Left renal cortex interstitium (tissue), 4 donors: ENCODE measurements around the gene GDPGP1. TPM values are rescaled to one million over a fixed set of nuclear protein-coding genes. Genes with fewer than 3 reads are reported as not detected.
A peak's percentile ranks its signal among the peaks of the same experiment; 100 is the strongest.
"Not testable (repeated sequence)": the region's sequence is repeated elsewhere in the genome, so short reads cannot be mapped to it uniquely, and the experiment has no call there.

Experiments
- DNase-seq, 4 donors: peaks; one replicate each; pipeline ENCODE4 v3.0.0-alpha.2; 2013; ENCODE audit warnings: low read depth in 4 of 4, low spot score in 2 of 4, missing footprints in 1 of 4
- polyA plus RNA-seq, 4 donors: library from polyadenylated mRNA; unstranded; fragments of 120-200 nt; gene quantifications; one replicate each; pipeline ENCODE4 v1.2.1, GENCODE V29; 2013; ENCODE audit not compliant: insufficient read length in 4 of 4

Gene GDPGP1, protein sequence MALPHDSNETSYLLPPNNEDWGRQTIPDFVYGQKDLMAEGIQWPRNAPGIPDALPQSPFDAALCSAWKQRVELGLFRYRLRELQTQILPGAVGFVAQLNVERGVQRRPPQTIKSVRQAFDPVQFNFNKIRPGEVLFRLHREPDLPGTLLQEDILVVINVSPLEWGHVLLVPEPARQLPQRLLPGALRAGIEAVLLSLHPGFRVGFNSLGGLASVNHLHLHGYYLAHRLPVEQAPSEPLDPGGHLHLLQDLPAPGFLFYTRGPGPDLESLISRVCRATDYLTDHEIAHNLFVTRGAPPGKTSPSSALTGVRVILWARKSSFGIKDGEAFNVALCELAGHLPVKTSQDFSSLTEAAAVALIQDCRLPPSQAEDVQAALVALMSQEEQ
- polyA plus RNA-seq, result 1 to 10 TPM; 3.9 to 5.7 (median 4.7) TPM

DNA sequence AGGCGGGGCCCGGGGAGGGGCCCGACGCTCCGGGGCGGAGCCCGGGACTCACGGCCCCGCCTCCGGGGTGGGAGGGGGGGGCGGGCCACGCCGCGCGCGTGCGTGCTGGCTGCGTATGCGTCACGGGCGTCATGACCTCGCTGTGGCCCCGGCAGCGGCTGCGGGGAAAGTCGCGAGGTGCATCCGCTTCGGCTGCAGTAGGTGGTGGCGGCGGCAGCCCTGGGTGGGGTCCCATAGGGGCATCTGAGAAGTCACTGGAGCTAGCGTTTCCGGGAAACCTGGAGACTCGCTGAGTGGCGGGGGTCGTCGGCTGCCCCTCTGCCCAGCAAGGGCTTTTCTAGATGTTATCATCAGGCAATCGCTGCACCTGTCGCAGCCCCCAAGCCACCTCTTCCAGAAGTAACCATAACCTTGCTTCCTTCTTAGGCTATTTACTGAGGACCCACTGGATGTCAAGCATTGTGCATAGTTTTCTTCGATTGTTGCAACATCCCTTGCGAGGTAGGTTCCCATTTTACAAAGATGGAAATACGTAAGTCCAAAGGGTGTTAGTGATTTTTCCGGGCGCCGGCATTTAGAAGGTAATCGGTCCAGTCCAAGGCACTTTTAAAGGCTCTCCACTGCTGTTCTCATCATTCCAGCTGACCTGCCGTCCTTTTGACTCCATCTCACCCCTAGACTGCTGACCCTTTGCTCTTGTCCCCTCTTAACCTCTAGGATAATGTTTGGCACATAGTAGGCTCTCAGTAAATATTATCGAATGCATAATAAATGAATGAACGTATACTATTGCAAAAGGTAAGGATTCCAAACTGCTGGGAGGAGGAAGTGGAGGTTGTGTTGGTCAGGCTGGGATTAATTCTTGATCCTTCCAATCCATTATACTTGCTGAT is at the start of gene GDPGP1:
Gene GDPGP1, plus strand, starts transcription at position 114 of the 893 bp plus-strand sequence. CDS start 6,700 bp downstream, outside the sequence.
- peak in 1 of 4 donors; percentile 88 for DNase-seq

DNA sequence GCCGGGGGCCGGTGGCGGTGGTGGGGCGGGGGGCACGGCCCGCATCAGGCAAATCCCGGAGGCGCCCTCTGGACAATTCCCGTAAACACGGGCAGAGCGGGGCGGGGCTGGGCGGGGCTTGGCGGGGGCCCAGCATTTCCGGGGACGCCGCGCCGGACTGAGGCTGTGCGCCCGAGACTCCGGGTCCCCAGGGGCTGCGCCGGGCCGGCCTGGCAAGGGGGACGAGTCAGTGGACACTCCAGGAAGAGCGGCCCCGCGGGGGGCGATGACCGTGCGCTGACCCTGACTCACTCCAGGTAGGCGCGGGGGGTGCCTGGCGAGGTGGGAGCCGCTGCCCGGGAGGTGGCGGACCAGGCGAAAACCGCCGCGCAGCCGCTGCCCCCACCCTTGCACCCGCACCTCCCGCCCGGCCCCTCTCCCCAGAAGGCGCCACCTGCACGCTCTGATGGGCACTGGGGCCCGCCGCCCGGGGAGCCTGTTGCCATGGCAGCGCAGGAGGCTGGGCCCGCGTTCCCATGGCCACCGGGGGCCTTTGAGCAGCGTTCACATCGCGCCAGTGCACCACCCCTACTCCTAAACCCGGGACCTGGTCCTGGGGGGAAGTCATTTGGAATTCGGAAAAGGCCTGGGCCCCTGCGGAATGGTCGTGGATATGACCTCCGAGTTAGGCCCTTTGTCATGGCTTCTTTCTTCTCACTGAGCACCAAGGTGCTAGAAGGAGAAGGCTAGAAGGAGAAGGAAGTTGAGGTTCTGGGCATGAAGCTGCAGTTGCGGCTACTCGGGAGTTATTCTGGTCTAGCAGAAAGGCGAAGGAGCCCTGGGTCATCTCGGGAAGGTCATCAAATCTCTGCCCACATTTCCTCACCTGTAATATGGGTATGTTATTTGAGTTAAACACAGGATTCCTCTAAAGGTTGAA is 49.0 kb upstream of the GDPGP1 start:
- no peak for DNase-seq

DNA sequence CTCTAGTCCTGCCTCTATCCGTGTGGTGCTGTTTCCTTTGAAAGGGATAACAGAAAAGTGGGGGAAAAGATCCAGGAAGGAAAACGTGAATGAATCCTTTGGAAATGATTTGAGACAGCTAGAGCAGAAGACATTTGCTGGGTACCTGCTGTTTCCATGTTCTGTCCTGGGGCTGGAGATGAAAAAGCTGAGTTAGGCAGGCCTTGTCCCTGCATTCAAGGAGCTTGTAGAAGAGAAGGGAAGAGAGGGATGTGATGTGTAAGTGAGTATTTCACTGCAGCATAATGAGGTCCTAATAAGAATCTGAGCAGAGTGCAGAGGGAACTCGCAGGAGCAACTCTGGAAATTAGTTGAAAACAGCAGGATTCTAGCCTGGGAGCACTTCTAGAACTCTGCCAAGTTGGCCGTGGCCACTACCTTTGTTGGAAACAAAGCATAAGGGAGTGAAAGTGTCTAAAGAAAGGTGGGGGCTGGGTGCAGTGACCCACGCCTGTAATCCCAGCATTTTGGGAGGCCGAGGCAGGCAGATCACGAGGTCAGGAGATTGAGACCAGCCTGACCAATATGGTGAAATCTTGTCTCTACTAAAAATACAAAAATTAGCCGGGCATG is 46.6 kb upstream of the GDPGP1 start:
- no peak for DNase-seq

DNA sequence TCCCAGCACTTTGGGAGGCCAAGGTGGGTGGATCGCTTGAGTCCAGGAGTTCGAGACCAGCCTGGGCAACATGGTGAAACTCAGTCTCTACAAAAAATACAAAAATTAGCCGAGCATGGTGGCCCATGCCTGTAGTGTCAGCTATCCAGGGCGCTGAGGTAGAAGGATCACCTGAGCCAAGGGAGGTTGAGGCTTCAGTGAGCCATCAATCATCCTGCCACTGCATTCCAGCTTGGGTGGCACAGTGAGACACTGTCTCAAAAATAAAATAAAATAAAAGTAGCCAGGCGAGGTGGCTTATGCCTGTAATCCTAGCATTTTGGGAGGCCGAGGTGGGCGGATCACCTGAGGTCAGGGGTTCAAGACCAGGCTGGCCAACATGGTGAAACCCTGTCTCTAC is 45.9 kb upstream of the GDPGP1 start:
- DNase-seq, result not testable (repeated sequence)

DNA sequence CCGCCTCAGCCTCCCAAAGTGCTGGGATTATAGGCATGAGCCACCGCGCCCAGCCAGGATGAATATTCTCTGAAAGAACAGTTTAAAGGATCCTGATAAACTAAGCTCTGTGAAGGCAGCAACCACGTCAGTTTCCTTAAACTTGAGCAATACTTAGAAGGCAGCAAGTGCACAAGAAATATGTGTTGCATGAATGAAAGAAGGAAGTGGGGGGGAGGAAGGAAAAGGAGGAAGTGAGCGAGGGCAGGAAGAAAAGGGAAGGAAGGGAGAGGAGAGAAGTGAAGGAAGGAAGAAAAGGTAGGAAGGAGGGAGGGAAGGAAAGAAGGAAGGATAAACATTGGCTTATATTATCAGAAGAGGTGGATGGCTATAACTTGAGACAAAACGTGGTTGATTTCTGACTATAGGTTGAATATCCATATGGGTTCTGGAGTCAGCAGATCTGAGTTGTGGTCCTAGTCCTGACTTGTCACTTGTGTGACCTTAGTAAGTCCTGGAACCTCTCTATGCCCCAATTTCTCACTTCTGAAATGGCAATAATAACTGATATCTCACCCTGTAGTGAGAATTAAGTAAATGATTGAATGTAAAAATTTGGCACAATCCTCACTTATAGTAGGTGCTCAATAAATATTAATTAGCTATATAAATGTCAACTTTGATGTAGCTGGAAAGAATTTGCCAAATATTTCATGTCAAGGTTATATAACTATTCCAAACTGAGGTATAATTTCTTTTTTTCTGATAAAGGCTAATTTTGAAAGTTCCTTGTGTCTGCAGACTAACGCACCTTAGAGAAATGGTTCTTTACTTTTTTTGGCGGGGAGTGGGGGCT is 44.9 kb upstream of the GDPGP1 start:
- no peak for DNase-seq

DNA sequence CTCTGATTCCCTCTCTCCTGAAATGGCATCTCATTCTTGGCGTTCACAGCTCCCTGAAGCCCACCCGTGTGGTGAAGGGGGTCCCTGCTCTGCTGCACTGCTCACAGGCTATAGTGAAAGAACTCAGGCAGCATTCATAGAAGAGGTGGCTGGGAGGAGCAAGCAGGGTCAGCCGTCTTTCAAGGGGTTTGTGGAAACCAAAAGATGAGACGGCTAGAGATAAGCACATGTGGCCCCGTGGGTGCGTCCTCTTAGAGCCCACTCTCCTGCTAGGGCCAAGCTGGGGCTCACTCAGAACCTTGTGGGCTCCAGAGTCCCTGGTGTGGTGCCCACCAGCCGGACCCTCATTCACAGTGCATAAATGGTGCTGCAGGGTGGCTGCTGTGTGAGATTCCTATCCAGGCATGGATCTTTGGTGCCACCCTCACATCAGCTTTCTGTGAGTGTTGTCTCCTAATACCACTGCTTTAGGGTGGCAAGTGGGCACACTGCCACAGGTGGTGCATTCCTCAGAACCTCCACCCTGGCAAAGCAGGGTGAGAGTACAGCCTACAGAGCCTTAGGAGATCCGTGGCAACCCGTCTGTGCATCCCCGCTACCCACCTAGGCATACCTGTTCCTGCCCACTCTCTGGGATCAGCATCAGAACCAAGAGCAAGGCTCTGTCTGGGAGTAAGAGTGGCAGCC is 44.1 kb upstream of the GDPGP1 start:
- no peak for DNase-seq

DNA sequence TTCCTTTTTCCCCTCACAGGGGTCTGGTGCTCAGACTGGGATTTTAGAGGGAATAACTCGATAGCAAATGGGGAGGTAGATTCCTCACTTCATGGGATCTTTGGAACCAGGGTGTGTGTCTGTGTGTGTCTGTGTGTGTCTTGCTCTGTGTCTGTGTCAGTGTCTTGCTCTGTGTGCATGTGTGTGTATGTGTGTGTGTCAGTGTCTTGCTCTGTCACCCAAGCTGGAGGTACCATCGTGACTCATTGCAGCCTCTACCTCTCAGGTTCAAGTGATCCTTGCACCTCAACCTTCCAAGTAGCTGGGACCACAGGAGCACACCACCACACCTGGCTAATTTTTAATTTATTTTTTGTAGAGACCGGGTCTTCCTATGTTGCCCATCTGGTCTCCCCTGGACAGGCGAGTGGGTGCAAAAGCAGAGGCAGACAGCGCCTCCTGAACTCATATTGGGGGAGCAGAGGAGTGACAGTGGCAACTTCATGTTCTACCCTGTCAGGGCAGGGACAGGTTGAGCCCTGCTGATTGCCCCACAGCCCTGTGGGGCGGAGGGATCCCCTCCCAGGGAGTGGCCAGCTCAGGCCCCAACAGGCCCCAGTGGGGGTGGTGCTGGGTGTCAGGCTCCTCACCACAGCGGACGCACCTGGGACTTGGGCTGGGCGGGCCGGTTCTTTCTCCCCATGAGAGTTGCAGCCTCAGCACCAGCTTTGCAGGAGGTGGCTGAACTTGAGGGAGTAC is 43.2 kb upstream of the GDPGP1 start:
- no peak for DNase-seq

DNA sequence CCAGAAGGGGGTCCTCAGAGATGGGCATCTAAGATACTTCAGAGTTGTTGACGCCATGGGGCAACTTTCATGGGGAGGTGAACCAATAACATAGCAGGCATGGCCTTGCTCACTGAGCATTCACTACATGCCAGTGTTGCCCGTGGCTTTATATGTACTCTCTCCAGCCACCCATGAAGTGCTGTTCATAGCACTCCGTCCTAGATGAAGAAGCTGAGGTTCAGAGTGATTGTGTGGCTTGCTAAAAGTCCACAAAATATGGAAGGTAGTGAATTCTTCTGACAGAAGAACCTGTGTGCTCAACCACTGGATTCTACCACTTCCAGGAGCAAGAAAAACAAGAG is 42.7 kb upstream of the GDPGP1 start:
- DNase-seq, result no peak

DNA sequence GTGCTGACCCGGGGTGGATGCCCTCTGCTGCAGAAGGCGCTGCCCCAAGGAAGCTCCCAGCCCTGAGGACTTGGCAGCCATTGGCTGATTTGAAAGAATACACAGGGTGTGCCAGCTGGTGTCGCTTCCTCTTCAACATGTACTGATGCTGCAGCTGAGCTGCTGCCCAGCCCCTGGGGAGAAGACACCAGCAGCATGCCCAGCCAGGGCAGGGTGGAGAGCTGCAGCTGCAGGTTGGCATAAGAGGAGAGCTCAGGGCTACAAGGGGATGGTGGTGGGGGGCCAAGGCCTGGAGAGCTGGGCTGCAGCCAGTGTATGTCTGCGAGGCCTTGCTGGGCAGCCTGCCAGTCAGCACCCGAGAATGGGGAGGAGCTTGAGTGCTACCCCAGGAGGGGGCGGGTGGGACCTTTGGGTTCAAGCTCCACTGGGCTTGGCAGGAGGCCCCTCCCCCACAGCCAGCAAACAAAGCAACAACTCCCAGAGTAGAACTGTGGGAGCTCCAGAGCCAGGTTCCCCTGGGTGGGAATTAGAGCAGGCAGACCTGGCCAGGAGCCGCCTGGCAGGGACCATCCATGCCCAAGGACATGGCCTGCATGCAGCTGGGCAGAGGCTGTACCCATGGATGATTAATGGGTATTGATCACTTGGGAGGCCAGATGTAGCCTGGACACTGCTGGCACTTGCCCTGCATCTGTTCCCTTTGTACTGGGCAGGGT is 42.1 kb upstream of the GDPGP1 start:
- DNase-seq, result peak in 3 of 4 donors; percentile 77 to 86 (median 81)

DNA sequence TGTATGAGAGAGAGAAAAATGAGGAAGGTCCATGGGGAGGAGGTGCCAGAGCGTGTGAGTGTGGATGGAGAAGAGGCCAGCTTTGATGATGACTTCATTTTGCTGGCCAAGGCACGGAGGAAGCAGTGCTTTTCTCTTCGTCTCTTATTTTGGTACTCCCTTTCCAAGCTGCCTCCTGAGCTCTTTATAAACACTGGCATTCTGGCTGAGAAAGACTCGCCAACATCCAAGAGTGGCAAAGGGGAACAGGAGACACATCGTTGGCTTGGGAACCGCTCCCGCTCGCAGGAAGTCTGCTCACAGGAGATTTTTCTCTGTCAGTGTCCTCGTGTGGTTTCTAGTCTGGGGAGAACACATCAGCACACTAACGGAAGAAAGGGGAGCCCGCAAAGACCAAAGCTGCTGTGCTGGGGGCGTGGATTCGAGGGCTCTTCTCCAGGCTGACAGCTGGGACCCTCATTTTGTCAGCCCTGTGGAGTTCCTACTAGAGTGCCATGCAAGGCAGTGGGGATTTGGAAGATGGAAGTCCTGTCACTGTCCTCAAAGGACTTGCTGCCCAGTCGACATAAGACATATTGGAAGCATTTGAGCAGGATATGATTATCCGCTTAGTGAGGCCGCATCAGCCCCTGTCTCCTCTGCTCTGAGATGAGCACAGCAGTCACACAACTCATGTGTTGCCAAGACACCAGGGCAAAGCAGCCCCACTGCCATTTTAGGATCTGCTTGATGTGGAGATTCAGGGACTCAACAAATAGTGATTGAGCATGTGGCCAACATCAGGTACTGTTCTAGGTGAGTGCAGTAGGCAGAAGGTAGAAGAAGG is 40.8 kb upstream of the GDPGP1 start:
- no peak for DNase-seq

DNA sequence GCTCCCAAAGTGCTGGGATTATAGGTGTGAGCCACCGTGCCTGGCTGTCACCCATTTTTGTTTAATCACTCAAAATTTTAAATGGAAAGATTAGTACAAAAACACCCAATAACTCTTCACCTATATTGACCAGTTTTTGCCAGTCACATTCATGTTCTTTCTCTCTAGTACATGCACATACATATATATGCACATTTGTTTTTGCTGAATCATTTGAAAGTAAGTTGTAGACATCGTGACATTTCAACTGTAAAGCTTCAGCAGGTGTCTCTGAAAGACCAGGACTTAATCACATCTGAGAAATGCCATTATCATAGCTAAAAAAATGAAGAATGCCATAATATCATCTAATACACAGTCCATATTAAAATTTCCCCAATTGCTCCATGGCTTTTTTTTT is 39.4 kb upstream of the GDPGP1 start:
- DNase-seq, result no peak

DNA sequence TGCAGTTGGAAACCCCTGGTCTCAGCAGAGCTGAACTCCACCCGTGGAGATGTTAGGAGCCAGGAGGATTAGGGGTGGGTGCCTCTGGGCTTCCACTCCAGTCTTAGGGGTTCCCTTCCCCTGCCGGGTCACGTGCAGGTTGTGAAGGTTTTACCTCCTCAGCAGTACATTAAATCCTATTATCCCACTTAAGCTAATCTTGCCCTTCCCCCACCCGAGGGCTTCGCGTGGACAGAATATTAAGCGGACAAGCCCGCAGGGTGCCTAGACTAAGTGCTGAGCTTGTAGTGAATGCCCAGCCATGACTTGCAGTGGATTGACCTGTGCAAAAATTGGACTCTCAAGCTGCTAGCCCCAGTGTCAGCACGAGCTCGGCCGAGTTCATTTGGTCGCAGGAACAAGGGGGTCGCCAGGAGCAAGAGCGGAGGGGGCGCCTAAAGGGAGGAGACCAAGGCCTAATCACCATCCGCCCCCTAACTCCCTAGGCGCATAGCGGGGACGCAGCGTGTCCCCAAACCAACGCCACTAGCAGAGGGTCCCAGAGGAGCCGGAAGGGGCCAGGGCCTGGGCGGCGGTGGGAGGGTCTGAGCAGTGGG is 33.4 kb upstream of the GDPGP1 start:
- DNase-seq, result no peak

DNA sequence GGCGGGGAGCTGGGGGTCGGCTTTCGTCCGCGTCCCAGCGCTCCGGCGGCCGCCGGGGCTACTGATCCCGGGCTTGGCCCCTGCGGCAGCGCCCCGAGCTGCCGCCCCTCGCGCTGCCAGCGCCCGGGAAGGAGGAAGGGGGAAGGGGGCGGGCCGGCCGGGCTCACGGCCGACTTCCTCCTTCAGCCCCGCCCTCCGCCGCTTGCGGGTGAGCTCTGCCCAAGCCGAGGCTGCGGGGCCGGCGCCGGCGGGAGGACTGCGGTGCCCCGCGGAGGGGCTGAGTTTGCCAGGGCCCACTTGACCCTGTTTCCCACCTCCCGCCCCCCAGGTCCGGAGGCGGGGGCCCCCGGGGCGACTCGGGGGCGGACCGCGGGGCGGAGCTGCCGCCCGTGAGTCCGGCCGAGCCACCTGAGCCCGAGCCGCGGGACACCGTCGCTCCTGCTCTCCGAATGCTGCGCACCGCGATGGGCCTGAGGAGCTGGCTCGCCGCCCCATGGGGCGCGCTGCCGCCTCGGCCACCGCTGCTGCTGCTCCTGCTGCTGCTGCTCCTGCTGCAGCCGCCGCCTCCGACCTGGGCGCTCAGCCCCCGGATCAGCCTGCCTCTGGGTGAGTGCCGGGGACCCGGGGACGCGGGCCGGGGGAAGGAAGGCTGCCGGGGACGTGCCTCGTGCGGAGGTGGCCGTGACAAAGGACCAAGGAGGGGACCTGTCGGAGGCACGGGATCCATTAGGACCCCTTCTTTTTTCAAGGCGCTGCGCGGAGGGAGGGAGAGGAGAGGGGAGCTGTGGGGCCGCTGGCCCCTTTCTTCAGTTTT is 32.7 kb upstream of the GDPGP1 start, which contains the start of gene SEMA4B:
Gene SEMA4B, plus strand, starts transcription at position 201 of the 814 bp plus-strand sequence. Its CDS starts 249 bp downstream, at position 450.
- DNase-seq, result peak in 1 of 4 donors; percentile 50

DNA sequence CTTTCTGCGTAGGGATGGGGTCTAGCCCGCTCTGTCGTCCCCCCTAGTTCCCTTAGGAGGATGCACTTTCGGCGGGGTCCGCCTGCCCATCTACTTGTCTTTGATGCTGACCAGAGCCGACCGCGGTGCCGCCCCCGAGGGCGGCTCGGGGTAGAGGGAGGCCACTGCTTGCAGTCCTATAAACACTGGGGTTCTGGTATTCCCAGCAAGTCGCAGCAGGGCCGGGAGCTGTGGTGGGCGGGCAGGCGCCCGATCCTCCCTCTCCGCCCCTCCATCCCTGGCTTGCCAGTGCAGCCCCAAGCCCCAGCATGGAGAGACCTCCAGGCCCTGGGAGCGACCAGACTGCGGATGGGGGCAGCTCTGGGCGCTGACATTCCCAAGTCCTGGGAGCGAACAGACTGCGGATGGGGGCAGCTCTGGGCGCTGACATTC is 32.0 kb upstream of the GDPGP1 start:
- no peak for DNase-seq

DNA sequence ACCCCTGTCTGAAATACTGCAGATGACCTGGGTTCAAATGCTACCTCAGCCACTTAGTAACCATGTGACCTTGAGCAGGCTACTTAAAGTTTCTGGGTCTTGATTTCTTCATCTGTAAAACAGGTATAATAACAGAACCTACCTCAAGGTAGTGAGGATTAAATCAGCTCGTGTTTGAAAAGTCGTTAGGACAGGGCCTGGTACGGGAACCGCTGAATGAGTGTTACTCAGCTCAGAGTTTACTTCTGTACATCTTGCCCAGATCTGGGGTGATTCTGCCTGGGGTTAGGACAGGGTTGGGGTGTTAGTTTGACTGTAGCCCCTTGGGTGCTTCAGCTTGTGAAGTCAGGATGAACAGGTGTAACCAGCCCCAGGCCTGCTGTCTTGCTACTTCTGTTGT is 31.1 kb upstream of the GDPGP1 start:
- no peak for DNase-seq
